ENCODE results near the gene VAPB.

VAPB gene

GRCh38 chr20:58433759-58434158 lies 44.7 kb downstream of the VAPB start:
- in situ Hi-C loops (cut with MboI; ENCODE audit: low sequenced_read_pairs): no loop called here

DNA sequence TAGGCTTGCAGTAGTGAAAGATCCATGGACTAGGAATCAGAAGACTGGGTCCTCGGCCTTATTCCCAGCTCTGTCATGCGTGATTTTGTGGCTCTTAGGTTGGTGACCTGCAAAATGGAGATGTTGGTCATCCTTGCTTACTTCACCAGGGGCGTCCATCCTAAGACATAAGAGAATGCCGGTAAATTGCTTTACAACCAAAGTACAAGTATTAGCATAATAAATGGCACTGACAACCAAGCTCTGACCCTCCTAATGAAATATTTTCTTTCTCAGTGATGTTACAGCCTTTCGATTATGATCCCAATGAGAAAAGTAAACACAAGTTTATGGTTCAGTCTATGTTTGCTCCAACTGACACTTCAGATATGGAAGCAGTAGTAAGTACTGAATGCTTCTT lies 45.3 kb downstream of the VAPB start:
- in situ Hi-C loops (cut with MboI; ENCODE audit: low sequenced_read_pairs): no loop called here

GRCh38 chr20:58435237-58435636 lies 46.2 kb downstream of the VAPB start:
- in situ Hi-C loops (cut with MboI; ENCODE audit: low sequenced_read_pairs): no loop called here

DNA sequence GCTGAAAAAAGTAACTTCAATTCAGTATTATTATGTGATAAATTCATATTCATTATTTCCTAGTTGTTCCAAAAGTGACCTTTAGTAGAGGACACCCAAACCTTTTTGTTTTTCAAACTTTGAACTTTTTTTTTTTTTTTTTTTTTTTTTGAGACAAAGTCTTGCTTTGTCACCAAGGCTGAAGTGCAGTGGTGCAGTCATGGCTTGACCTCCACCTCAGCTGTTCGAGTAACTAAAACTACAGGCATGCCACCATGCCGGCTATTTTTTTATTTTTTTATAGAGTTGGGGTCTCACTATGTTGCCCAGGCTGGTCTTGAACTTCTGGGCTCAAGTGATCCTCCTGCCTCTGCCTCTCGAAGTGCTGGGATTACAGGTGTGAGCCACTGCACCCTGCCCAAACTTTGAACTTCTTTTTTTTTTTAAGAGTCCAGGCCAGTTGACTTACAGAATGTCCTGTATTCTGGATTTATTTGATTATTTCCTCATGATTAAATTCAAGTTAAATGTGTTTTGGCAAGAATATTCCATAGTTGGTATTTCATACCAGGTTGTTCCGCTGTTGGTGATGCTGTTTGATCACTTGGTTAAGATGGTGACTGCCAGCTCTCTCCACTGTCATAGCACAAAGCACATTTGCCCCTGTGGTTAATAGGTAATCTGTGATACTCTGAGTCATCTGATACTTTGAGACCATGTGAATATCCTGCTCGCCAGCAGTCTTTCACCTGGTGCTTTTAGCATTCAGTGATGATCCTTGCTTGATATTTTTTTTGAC lies 48.0 kb downstream of the VAPB start:
- in situ Hi-C loops (cut with MboI; ENCODE audit: low sequenced_read_pairs): no loop called here

DNA sequence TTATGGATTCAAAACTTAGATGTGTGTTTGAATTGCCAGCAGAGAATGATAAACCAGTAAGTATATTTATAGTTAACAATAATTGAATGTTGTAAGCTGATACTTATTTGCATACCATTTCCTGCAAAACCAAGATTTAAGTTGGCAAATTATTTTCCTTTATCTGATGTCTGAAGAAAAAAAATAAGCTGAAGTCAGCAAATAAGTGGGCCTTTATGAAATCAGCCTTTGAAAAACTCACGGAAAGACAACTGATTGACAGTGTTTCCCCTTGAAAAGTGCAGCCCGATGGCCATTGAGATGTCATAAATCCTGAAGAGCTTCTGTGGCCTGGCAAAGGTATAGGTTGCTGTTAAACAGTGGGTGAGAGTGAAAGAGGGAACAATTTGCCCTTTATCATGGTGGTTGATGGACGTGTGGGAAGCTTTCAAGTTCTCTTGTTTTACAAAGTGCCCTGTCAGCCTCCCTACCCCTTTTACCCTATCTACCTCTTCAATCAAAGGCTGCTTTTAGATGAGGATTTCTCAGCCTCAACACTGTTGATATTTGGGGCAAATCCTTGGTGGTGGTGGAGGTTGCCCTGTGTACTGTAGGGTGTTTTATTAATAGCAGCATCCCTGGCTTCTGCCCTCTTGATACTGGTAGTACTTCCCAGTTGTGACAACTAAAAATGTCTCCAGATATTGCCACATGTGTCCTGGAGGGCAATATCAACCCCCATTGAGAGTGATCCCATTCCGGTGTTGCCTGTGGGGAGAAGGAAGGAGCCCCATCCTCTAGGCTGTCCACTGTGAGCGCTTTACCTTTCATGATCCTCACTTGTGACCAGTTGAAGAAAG lies 50.2 kb downstream of the VAPB start:
- in situ Hi-C loops (cut with MboI; ENCODE audit: low sequenced_read_pairs): no loop called here

DNA sequence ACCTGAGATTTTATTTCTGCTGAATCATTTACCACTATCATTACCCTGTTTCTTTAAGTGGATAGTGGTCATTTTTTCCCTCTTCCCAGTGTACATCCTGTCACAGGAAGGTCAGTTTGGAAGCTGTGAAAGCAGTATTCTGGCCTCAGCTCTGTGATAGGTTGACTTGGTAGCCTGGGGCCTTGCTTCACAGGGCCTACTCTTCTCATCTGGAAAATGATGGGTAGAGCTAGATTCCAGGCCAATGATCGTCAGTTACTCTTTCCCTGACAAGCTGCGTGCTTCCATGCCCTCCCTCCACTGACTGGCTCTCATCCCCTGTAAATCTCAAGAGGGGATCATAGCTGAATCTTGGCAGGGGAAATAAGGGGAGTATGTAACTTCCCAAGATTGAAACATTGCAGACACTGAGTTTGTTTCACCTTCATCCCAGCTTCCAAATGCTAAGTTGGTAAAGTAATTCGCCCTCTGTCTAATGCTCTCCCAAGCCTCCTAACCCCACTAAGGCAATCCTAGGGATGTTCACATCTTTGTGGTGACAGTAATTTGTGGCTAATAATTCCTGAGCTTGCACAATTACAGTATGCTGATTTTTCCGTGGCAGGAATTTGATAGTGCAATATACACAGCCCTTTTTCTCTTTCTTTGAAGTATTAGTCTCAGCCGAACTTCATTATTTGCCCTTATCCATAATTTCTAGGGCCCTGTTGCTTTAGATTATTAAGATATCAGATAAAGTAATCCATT lies 51.2 kb downstream of the VAPB start:
- in situ Hi-C loops (cut with MboI; ENCODE audit: low sequenced_read_pairs): no loop called here

GRCh38 chr20:58441723-58442122 lies 52.7 kb downstream of the VAPB start:
- in situ Hi-C loops (cut with MboI; ENCODE audit: low sequenced_read_pairs): no loop called here

GRCh38 chr20:58444746-58445255 lies 55.8 kb downstream of the VAPB start:
- in situ Hi-C loops (cut with MboI; ENCODE audit: low sequenced_read_pairs): no loop called here

DNA sequence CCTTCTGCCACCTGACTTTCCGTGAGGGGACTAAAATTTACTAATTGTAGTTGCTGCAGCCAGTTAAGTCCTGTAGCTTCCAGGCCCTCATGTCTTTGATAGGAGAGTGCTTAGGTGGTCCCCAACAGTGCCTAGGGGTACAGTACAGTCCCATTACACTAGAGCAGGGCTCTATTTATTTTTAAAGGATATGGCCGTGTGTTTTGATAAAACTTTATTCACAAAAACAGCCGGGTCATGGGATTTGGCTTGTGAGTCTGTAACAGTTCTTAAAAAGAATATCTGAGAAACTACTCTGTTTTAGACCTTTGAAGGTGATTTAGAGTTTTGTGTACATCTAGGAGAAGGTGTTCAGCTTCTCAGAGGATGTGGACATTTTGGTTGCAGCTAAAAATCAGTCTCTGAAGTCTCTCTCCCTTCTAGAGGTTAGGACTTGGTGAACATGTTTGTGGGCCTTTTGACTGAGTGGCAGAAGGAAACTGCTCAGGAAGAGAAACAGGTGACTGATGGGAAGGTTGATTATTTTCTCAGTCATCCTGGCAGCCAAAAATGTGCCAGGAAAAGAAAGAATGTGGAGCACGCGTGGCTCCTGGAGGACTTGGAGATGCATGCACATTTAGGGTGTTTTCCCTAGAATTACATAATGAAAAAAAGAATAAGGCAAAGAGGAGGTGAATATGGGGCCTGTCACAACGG lies 57.4 kb downstream of the VAPB start:
- in situ Hi-C loops (cut with MboI; ENCODE audit: low sequenced_read_pairs): no loop called here

DNA sequence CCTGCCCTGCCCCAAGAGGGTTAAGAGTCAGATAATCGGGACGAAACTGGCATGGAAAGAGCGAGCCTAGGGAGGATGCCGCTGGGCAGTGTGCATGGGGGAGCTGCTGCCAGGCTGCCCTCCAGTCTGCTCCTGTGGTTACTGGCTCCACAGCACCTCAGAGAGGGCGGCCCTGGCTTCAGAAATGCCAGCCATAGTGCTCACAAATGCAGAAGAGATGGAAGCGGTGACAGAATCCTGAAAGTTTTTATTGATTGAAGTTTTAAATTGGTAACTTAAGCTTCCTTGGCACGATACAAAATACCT lies 57.9 kb downstream of the VAPB start:
- in situ Hi-C loops (cut with MboI; ENCODE audit: low sequenced_read_pairs): no loop called here

DNA sequence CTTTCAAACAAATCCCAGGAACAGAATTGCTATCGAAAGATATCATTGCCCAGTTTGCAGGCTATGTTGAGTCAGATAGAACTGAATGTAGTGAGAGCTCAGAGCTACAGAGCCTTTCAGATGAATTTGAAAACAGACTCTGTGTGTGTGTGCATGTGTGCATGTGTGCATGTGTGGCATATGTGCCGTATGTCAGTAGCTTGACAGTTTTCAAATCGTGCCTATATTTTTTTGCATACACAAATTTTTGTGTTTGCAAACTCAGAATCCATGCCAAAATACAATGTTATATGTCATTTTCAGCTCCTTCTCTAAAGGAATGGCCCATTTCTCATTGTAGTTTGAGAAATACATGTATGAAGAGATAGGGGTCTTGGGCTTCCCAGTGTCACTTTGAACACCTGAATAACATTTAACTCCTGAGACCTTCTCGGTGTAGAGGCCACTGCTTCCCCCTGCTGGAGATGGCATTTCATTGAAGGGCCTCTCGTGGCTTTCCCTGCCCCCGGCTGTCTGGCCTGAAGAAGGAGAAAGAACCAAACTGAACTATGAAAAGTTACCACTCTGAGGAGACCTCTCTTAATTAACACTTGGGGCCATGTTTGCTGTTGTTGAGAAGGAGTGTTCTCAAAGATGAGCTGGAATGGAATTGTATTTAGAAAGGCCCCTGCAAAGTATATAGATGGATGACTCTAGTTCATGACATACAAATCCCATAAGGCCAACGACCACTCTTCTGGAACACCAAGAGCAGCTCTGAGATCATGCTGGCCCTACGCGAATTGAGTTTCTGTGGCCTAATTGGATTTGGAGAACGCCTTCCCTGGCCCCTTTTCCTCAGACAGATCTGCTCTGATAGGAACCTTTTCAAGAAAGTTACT lies 58.7 kb downstream of the VAPB start:
- in situ Hi-C loops (cut with MboI; ENCODE audit: low sequenced_read_pairs): no loop called here

DNA sequence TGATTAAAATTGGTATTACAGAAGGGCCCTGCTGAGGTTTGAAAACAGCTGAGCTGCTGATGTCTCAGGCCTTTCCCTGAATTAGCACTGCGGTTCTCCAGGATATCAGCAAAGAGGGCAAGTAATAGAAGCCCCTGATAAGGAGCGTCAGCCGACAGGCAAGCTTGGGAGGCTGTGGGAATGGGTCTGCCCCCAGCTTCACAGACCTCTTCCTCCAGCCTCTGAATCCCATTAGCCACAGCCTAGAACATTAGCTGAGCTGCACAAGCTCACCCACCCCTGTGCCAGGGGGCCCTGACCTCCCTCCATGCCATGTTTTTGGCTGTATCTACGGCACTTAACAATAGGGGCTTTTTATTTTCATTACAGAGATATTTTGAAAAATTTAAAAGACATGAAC lies 59.9 kb downstream of the VAPB start:
- in situ Hi-C loops (cut with MboI; ENCODE audit: low sequenced_read_pairs): no loop called here

- in situ Hi-C loops (cut with MboI; ENCODE audit: low sequenced_read_pairs): no loop called here
These were observed 60.7 kb downstream of the VAPB start for GRCh38 chr20:58449681-58450221.

DNA sequence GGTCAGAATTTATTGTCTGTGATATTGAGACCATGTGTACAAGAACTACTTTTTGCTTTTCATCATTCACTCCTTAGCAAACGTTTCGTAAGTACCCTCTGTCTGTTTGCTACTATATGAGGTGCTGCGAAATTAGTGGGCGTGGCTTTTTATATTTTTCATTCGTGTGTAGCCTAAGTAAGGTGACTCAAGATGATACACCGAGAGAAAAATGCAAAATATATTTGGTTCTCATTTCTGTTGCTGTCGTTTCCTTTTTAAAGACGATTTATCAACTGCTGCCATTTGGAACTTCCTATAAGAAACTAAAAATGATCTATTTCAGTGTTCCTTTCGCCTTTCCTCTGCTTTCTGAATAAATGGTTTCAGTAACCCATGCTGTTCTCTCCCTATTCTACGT lies 61.2 kb downstream of the VAPB start:
- in situ Hi-C loops (cut with MboI; ENCODE audit: low sequenced_read_pairs): no loop called here

DNA sequence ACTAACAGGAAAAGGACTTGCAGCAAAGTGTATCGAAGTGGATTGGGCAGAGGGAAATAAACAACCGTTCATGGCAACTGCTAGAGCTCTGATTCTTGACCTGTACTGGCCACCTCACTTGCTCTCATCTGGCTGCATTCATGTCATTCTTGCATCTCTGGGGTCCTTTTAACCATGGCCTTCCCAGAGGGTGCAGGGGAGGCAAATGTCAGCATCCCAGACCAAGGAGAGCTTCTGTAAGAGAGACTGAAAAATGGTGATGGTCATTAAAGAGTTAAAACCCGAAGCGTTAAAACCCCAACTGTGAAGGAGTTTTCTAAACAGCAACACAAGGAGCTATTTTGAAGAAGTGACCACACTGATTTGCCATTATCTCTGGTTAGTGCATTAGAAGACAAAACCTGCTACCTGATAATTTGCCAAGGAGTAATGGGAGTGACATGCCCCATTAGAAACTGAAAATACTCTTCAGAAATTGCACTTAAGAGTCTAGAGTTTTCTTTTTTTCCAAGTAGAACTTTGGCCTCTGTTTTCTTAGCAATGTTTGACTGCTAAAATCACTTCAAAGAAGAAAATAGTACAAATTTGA lies 63.7 kb downstream of the VAPB start:
- in situ Hi-C loops (cut with MboI; ENCODE audit: low sequenced_read_pairs): no loop called here

GRCh38 chr20:58453391-58453790 lies 64.4 kb downstream of the VAPB start:
- in situ Hi-C loops (cut with MboI; ENCODE audit: low sequenced_read_pairs): no loop called here

GRCh38 chr20:58454460-58454859 lies 65.4 kb downstream of the VAPB start:
- in situ Hi-C loops (cut with MboI; ENCODE audit: low sequenced_read_pairs): no loop called here

- in situ Hi-C loops (cut with MboI; ENCODE audit: low sequenced_read_pairs): no loop called here
These were observed 68.2 kb downstream of the VAPB start for GRCh38 chr20:58457083-58457695.
